ENCODE measurements around the gene MAN1A2. TPM values are rescaled to one million over a fixed set of nuclear protein-coding genes. Genes with fewer than 3 reads are reported as not detected.

The MAN1A2 gene
- total and polyA plus RNA-seq, 9 of the 15 experiments (the other 6 are each of a cell fraction or from before 2014, with no cell fraction given): 4.2 to 38.4 (median 18.7) TPM

DNA sequence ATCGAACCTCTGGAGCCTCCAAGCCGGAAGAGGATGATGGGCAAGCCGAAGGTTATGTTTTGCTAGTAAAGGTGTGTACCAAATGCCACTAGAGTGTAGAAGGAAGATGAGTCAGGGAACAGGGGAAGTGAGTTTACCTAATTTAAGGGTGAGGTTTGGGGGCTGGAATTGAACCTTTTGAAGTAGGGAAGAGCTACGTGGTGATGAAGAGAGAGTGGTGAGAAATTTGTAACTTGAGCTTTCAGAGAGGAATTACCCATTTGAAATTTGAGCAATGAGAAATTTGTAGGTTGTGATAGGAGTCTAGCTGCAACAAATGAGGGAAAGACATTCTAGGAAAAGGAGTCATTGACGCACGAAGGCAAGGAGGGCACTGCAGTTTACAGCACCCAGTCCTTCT lies 168.6 kb downstream of the MAN1A2 start (continued):
- TF ChIP-seq, protein P1, sequence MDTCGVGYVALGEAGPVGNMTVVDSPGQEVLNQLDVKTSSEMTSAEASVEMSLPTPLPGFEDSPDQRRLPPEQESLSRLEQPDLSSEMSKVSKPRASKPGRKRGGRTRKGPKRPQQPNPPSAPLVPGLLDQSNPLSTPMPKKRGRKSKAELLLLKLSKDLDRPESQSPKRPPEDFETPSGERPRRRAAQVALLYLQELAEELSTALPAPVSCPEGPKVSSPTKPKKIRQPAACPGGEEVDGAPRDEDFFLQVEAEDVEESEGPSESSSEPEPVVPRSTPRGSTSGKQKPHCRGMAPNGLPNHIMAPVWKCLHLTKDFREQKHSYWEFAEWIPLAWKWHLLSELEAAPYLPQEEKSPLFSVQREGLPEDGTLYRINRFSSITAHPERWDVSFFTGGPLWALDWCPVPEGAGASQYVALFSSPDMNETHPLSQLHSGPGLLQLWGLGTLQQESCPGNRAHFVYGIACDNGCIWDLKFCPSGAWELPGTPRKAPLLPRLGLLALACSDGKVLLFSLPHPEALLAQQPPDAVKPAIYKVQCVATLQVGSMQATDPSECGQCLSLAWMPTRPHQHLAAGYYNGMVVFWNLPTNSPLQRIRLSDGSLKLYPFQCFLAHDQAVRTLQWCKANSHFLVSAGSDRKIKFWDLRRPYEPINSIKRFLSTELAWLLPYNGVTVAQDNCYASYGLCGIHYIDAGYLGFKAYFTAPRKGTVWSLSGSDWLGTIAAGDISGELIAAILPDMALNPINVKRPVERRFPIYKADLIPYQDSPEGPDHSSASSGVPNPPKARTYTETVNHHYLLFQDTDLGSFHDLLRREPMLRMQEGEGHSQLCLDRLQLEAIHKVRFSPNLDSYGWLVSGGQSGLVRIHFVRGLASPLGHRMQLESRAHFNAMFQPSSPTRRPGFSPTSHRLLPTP (IDR thresholded peaks at IDR 0.05; ENCODE audit: borderline replicate concordance, extremely low read depth, insufficient read length): no peak
- TF ChIP-seq, protein P2, sequence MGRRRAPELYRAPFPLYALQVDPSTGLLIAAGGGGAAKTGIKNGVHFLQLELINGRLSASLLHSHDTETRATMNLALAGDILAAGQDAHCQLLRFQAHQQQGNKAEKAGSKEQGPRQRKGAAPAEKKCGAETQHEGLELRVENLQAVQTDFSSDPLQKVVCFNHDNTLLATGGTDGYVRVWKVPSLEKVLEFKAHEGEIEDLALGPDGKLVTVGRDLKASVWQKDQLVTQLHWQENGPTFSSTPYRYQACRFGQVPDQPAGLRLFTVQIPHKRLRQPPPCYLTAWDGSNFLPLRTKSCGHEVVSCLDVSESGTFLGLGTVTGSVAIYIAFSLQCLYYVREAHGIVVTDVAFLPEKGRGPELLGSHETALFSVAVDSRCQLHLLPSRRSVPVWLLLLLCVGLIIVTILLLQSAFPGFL (CRISPR knock-in tag; IDR thresholded peaks at IDR 0.05): no peak
- TF ChIP-seq POLR3A (IDR thresholded peaks at IDR 0.05; ENCODE audit: borderline replicate concordance, extremely low read depth, insufficient read depth, insufficient read length) (no peak), ZNF586 (CRISPR knock-in tag; conservative IDR thresholded peaks at IDR 0.05) (no peak), KLF1 (tag; IDR thresholded peaks at IDR 0.05) (no peak)

Measured in K562 (cell line).